OCI-LY3 (cell line): ENCODE data around the gene PFDN5.
"Not testable (repeated sequence)": the region's sequence is repeated elsewhere in the genome, so short reads cannot be mapped to it uniquely, and the experiment has no call there.

Experiments used
- H2AFZ ChIP-seq: fragments of 200-600, 300-600 bp; shearing (Covaris generic); 2 replicates; pipeline ENCODE4 v1.6.0; 2014; ENCODE audit warnings: antibody characterized with exemption, low read depth, low read length
- H3K27ac ChIP-seq: fragments of 200-600, 300-600 bp; sonication (generic); 2 replicates; pipeline ENCODE4 v1.5.1; 2014; ENCODE audit warnings: mild to moderate bottlenecking, low read length, moderate library complexity, mixed read lengths
- H3K27me3 ChIP-seq: fragments of 200-600, 300-600 bp; sonication (generic); 2 replicates; pipeline ENCODE4 v1.6.1; 2014; ENCODE audit warnings: low read depth, low read length, mixed read lengths
- H3K36me3 ChIP-seq: fragments of 200-600, 300-600 bp; sonication (generic); replicated peaks from 2 replicates; pipeline ENCODE3; 2014; ENCODE audit warnings: low read depth, low read length, mixed read lengths
- H3K4me1 ChIP-seq: fragments of 300-600, 200-600 bp; sonication (generic); 2 replicates; pipeline ENCODE4 v1.6.1; 2014; ENCODE audit warnings: low read length, mixed read lengths
- H3K4me2 ChIP-seq: fragments of 200-600, 300-600 bp; sonication (generic); 2 replicates; pipeline ENCODE4 v1.6.1; 2014; ENCODE audit warnings: low read length, mixed read lengths
- H3K4me3 ChIP-seq: fragments of 300-600, 200-600 bp; sonication (generic); 2 replicates; pipeline ENCODE4 v1.5.1; 2014; ENCODE audit warnings: antibody characterized with exemption, mild to moderate bottlenecking, low read length, moderate library complexity
- H3K79me2 ChIP-seq: fragments of 300-600, 200-600 bp; shearing (Covaris generic); 2 replicates; pipeline ENCODE4 v1.6.1; 2014; ENCODE audit warnings: mild to moderate bottlenecking, low read length, mixed read lengths
- H3K9ac ChIP-seq: fragments of 300-600, 200-600 bp; shearing (Covaris generic); 2 replicates; pipeline ENCODE4 v1.6.0; 2014; ENCODE audit warnings: mild to moderate bottlenecking, low read length, moderate library complexity
- H3K9me3 ChIP-seq: fragments of 200-600, 300-600 bp; shearing (Covaris generic); 2 replicates; pipeline ENCODE4 v1.6.1; 2014; ENCODE audit warnings: low read length, mixed read lengths; ENCODE audit not compliant: insufficient read depth
- H4K20me1 ChIP-seq: fragments of 200-600, 300-600 bp; sonication (generic); 2 replicates; pipeline ENCODE4 v1.6.1; 2016; ENCODE audit warnings: low read length, mixed read lengths; ENCODE audit not compliant: insufficient read depth
- EZH2phosphoT487 ChIP-seq: fragments of 200-600 bp; shearing (Covaris generic); IDR thresholded peaks from 2 replicates; pipeline ENCODE4 v1.6.1; 2018; ENCODE audit warnings: antibody characterized with exemption, mixed run types, low read depth
- TF ChIP-seq, protein P1 (sequence below): fragments of 200-600, 300-600 bp; sonication (generic); IDR thresholded peaks from 2 replicates; pipeline ENCODE4 v1.5.1; 2014; ENCODE audit warnings: antibody characterized with exemption, low read length, low read depth

Gene PFDN5

DNA sequence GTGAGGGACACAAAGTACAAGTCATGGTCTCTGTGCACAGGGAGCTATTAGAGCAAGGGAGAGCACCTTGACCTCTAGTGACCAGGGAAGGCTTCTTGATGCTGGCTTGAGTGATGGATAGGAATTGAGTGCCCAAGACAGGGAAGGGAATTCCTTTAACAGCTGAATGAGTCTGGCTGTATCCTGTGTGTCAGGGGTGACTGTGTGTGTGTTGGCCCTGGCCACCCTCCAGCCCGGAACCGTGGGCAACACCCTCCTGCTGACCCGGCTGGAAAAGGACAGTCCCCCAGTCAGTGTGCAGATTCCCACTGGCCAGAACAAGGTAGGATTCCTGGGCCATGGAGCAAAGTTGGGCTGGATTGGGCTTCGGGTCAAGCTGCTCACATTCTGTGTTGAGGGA, 5.5 kb upstream of the PFDN5 start:
- H3K36me3 ChIP-seq: peaks cover 57% of the 10 kb centered on the region

DNA sequence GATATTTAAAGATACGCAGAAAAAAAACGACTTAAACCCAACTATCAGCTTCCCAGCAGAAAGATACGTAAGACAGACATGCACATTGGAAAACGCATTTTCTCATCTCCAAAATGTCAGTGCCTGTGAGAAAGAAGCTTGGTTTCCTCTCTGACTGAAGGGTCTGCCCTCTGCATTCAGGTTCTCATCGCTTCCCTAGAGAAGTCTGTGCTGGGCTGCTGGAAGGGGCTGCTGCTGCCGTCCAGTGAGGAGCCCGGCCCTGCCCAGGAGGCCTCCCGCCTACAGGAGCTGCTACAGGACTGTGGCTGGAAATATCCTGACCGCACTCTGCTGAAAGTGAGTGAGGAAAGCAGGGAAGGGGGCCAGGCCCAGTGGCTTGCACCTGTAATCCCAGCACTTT, 4.7 kb upstream of the PFDN5 start:
- Histone ChIP-seq H3K9ac (no peak overlapping the region), H3K9me3 (no peaks in the 10 kb centered on the region), H3K27me3 (no peaks in the 10 kb centered on the region), H3K4me3 (no peak overlapping the region), H3K27ac (no peak overlapping the region), H3K4me1 (peaks cover 5% of the 10 kb centered on the region), H2AFZ (no peak overlapping the region), H3K79me2 (peaks cover 4% of the 10 kb centered on the region), H3K36me3 (peaks cover 57% of the 10 kb centered on the region), H3K4me2 (no peak overlapping the region), H4K20me1 (no peaks in the 10 kb centered on the region)
- no peak for TF ChIP-seq EZH2phosphoT487
- TF ChIP-seq, protein P1, sequence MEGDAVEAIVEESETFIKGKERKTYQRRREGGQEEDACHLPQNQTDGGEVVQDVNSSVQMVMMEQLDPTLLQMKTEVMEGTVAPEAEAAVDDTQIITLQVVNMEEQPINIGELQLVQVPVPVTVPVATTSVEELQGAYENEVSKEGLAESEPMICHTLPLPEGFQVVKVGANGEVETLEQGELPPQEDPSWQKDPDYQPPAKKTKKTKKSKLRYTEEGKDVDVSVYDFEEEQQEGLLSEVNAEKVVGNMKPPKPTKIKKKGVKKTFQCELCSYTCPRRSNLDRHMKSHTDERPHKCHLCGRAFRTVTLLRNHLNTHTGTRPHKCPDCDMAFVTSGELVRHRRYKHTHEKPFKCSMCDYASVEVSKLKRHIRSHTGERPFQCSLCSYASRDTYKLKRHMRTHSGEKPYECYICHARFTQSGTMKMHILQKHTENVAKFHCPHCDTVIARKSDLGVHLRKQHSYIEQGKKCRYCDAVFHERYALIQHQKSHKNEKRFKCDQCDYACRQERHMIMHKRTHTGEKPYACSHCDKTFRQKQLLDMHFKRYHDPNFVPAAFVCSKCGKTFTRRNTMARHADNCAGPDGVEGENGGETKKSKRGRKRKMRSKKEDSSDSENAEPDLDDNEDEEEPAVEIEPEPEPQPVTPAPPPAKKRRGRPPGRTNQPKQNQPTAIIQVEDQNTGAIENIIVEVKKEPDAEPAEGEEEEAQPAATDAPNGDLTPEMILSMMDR: no peak

More for the DNA sequence above, 5.5 kb upstream of the PFDN5 start:
- Histone ChIP-seq H3K4me3 (no peak overlapping the region), H3K9ac (no peak overlapping the region), H3K27ac (no peak overlapping the region), H3K79me2 (no peaks in the 10 kb centered on the region), H2AFZ (no peak overlapping the region), H4K20me1 (no peaks in the 10 kb centered on the region), H3K27me3 (no peaks in the 10 kb centered on the region), H3K4me1 (peaks cover 2% of the 10 kb centered on the region), H3K4me2 (no peak overlapping the region), H3K9me3 (no peaks in the 10 kb centered on the region)
- TF ChIP-seq, protein P1: no peak
- no peak for TF ChIP-seq EZH2phosphoT487

DNA sequence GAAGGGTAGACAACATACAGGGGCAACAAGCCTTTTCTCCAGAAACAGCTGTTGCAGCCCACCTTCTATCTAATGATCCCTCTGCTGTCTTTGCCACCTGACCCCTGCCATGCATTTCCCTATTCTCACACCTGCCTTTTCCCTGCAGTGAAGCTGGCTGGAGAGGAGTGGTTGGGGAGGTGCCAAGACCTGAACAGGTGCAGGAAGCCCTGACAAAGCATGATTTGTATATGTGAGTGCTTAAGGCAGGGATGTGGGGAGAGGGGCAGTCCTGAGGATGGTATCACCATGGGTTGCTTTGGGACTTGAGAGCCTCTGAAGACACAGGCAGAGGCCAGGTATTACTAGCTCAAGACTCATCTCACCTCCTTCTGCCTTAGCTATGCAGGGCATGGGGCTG, 2.9 kb upstream of the PFDN5 start:
- Histone ChIP-seq H3K27ac (no peak overlapping the region), H3K79me2 (peaks cover 21% of the 10 kb centered on the region), H3K4me2 (no peak overlapping the region), H3K36me3 (peaks cover 55% of the 10 kb centered on the region), H3K9me3 (no peaks in the 10 kb centered on the region), H3K9ac (no peak overlapping the region), H4K20me1 (no peaks in the 10 kb centered on the region), H3K4me1 (peaks cover 15% of the 10 kb centered on the region), H2AFZ (no peak overlapping the region), H3K4me3 (no peak overlapping the region), H3K27me3 (no peaks in the 10 kb centered on the region)
- no peak for TF ChIP-seq EZH2phosphoT487
- TF ChIP-seq, protein P1: no peak

DNA sequence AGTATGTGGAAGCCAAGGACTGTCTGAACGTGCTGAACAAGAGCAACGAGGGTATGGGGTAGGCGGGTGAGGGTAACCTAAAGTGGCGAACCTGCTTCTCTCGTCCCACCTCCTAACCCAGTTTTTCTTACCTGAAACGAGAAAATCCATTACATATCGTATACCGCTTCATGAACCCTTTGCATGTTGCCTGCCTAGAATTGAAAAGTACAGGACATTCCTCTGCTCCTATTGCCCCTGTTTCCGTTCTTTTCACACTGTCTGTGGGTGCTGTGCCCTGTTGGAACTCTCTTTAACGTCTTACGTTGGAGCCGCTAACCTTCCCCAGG, 513 bp downstream of the PFDN5 start:
- H3K36me3 ChIP-seq: peaks cover 38% of the 10 kb centered on the region

DNA sequence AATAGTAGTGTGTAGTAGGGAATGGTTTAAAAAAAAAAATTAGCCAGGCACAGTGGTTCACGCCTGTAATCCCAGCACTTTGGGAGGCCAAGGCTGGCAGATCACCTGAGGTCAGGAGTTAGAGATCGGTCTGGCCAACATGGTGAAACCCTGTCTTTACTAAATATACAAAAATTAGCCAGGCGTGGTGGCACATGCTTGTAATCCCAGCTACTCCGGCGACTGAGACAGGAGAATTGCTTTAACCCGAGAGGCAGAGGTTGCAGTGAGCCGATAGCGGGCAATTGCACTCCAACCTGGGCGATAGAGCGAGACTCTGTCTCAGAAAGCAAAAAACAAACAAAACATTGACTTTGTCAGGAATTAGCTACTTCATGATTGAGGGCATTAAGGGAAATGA, 1.8 kb downstream of the PFDN5 start:
- H3K36me3 ChIP-seq: peaks cover 32% of the 10 kb centered on the region

More for the DNA sequence above, 513 bp downstream of the PFDN5 start:
- H3K9ac ChIP-seq: peak overlapping the region; percentile 92
- no peaks in the 10 kb centered on the region for H4K20me1 ChIP-seq
- H3K9me3 ChIP-seq: no peaks in the 10 kb centered on the region
- peaks cover 27% of the 10 kb centered on the region for H3K4me1 ChIP-seq
- H3K4me2 ChIP-seq: peak overlapping the region; percentile 86
- H2AFZ ChIP-seq: peak overlapping the region; percentile 69
- peak overlapping the region; percentile 95 for H3K4me3 ChIP-seq
- H3K27ac ChIP-seq: peak overlapping the region; percentile 45
- H3K79me2 ChIP-seq: peaks cover 38% of the 10 kb centered on the region
- no peaks in the 10 kb centered on the region for H3K27me3 ChIP-seq
- no peak for TF ChIP-seq EZH2phosphoT487
- TF ChIP-seq, protein P1: no peak

More for the DNA sequence above, 1.8 kb downstream of the PFDN5 start:
- H2AFZ ChIP-seq, H3K4me2 ChIP-seq, H3K27ac ChIP-seq, H3K27me3 ChIP-seq, H3K4me3 ChIP-seq, H3K9me3 ChIP-seq, H3K9ac ChIP-seq, H4K20me1 ChIP-seq: not testable (repeated sequence)
- peaks cover 38% of the 10 kb centered on the region for H3K79me2 ChIP-seq
- H3K4me1 ChIP-seq: peaks cover 27% of the 10 kb centered on the region
